Ishikawa (cell line): ENCODE results near the gene RCAN2.

Source experiments
- CEBPB ChIP-seq: IDR thresholded peaks from 2 replicates; pipeline ENCODE4 v1.6.1; 2012
- CREB1 ChIP-seq: IDR thresholded peaks from 2 replicates; pipeline ENCODE4 v1.6.1; 2012; ENCODE audit warnings: low read depth
- EGR1 ChIP-seq: IDR thresholded peaks from 2 replicates; pipeline ENCODE4 v1.6.1; 2012
- EP300 ChIP-seq: IDR thresholded peaks from 2 replicates; pipeline ENCODE4 v1.6.1; 2012; ENCODE audit warnings: borderline replicate concordance
- RAD21 ChIP-seq: IDR thresholded peaks from 2 replicates; pipeline ENCODE4 v1.6.1; 2012; ENCODE audit warnings: low read depth
- TAF1 ChIP-seq: IDR thresholded peaks from 2 replicates; pipeline ENCODE4 v1.6.1; 2012; ENCODE audit warnings: low read depth, mild to moderate bottlenecking
- TCF12 ChIP-seq: IDR thresholded peaks from 2 replicates; pipeline ENCODE4 v1.6.1; 2012; ENCODE audit warnings: low read depth
- TF ChIP-seq, protein P1 (sequence below): IDR thresholded peaks from 2 replicates; pipeline ENCODE4 v1.6.1; 2012; ENCODE audit warnings: low read depth, mild to moderate bottlenecking
- TF ChIP-seq, protein P2 (sequence below): IDR thresholded peaks from 2 replicates; pipeline ENCODE4 v1.6.1; 2012

GRCh38 chr6:46269447-46270229, 221.6 kb downstream of the RCAN2 start:
- TF ChIP-seq EP300 (no peak), TAF1 (no peak), RAD21 (no peak), EGR1 (no peak), CREB1 (no peak), TCF12 (no peak), CEBPB (no peak)
- TF ChIP-seq, protein P1, sequence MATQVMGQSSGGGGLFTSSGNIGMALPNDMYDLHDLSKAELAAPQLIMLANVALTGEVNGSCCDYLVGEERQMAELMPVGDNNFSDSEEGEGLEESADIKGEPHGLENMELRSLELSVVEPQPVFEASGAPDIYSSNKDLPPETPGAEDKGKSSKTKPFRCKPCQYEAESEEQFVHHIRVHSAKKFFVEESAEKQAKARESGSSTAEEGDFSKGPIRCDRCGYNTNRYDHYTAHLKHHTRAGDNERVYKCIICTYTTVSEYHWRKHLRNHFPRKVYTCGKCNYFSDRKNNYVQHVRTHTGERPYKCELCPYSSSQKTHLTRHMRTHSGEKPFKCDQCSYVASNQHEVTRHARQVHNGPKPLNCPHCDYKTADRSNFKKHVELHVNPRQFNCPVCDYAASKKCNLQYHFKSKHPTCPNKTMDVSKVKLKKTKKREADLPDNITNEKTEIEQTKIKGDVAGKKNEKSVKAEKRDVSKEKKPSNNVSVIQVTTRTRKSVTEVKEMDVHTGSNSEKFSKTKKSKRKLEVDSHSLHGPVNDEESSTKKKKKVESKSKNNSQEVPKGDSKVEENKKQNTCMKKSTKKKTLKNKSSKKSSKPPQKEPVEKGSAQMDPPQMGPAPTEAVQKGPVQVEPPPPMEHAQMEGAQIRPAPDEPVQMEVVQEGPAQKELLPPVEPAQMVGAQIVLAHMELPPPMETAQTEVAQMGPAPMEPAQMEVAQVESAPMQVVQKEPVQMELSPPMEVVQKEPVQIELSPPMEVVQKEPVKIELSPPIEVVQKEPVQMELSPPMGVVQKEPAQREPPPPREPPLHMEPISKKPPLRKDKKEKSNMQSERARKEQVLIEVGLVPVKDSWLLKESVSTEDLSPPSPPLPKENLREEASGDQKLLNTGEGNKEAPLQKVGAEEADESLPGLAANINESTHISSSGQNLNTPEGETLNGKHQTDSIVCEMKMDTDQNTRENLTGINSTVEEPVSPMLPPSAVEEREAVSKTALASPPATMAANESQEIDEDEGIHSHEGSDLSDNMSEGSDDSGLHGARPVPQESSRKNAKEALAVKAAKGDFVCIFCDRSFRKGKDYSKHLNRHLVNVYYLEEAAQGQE, result no peak
- TF ChIP-seq, protein P2, sequence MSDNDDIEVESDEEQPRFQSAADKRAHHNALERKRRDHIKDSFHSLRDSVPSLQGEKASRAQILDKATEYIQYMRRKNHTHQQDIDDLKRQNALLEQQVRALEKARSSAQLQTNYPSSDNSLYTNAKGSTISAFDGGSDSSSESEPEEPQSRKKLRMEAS, result no peak
